CD4-positive, CD25-positive, alpha-beta regulatory T cell (primary cell): ENCODE data around the gene PLBD2. TPM values are rescaled to one million over a fixed set of nuclear protein-coding genes. Genes with fewer than 3 reads are reported as not detected.

Source experiments
- ATAC-seq, 2 donors: fragments of 150-1000 bp; cut with Tn5 transposase; one replicate each; pipeline ENCODE4 v1.10.0; 2021; ENCODE audit warnings: low read depth in 2 of 2, moderate number of reproducible peaks in 2 of 2, moderate library complexity in 1 of 2
- DNase-seq, 3 donors: peaks; one replicate each; pipeline versions ENCODE4 v3.0.0 to v3.0.0-alpha.2; 2012 to 2022; ENCODE audit warnings: mixed read lengths in 1 of 3
- H3K27ac ChIP-seq: one replicate; pipeline ENCODE4 v1.7.0; 2013; ENCODE audit warnings: mild to moderate bottlenecking, low read length; ENCODE audit not compliant: insufficient read depth, poor library complexity, severe bottlenecking
- H3K27me3 ChIP-seq: one replicate; pipeline ENCODE4 v1.7.0; 2013; ENCODE audit warnings: low read length; ENCODE audit not compliant: control insufficient read depth, insufficient read depth
- H3K36me3 ChIP-seq: one replicate; pipeline ENCODE4 v1.7.0; 2013; ENCODE audit warnings: mild to moderate bottlenecking, low read length, moderate library complexity; ENCODE audit not compliant: control insufficient read depth, insufficient read depth
- H3K4me1 ChIP-seq: 2 replicates; pipeline ENCODE4 v1.7.0; 2013; ENCODE audit warnings: mild to moderate bottlenecking, low read length; ENCODE audit not compliant: insufficient read depth, control insufficient read depth, poor library complexity, severe bottlenecking
- H3K4me3 ChIP-seq: one replicate; pipeline ENCODE4 v1.7.0; 2013; ENCODE audit warnings: low read depth, mild to moderate bottlenecking, low read length, moderate library complexity
- H3K9me3 ChIP-seq, 2 experiments: 1 replicate in 1 of 2; 2 replicates in 1 of 2; pipeline ENCODE4 v1.7.0; 2013; ENCODE audit warnings: low read length in 2 of 2, mild to moderate bottlenecking in 1 of 2, moderate library complexity in 1 of 2; ENCODE audit not compliant: control insufficient read depth in 2 of 2
- H3K27ac Mint-ChIP-seq, 3 donors: one replicate each; pipeline ENCODE4 v1.8.0; 2020 to 2022; ENCODE audit warnings: mild to moderate bottlenecking in 3 of 3, mixed read lengths in 3 of 3, moderate library complexity in 2 of 3
- H3K27me3 Mint-ChIP-seq: one replicate; pipeline ENCODE4 v1.8.0; 2022; ENCODE audit warnings: mild to moderate bottlenecking, mixed read lengths
- H3K36me3 Mint-ChIP-seq: one replicate; pipeline ENCODE4 v1.8.0; 2020; ENCODE audit warnings: mixed read lengths
- H3K4me1 Mint-ChIP-seq, 4 donors: one replicate each; pipeline ENCODE4 v1.8.0; 2020 to 2022; ENCODE audit warnings: mixed read lengths in 4 of 4, mild to moderate bottlenecking in 1 of 4
- H3K4me3 Mint-ChIP-seq, 4 donors: one replicate each; pipeline ENCODE4 v1.8.0; 2020 to 2022; ENCODE audit warnings: mild to moderate bottlenecking in 4 of 4, mixed read lengths in 4 of 4, moderate library complexity in 3 of 4
- H3K9me3 Mint-ChIP-seq, 7 donors: one replicate each; pipeline ENCODE4 v1.8.0; 2020 to 2022; ENCODE audit warnings: mixed read lengths in 7 of 7, mild to moderate bottlenecking in 3 of 7, moderate library complexity in 2 of 7
- polyA plus RNA-seq, 4 donors: library from polyadenylated mRNA; unstranded; fragments of 300-500 nt; fragmentation: Illumina TruSeq; gene quantifications; one replicate each; pipeline ENCODE4 v1.2.3, GENCODE V29; 2021
- total RNA-seq: library from RNA; stranded (reverse); gene quantifications from one replicate; pipeline ENCODE4 v1.2.3, GENCODE V29; 2022

Gene PLBD2
- total and polyA plus RNA-seq, 5 donors from 2014 or later: 4.9 to 14.4 (median 6.5) TPM

GRCh38 chr12:113318900-113319628 lies 39.3 kb upstream of the PLBD2 start:
- Histone ChIP-seq H3K9me3 (no peaks in the 10 kb centered on the region), H3K4me1 (no peaks in the 10 kb centered on the region), H3K4me3 (no peak overlapping the region), H3K36me3 (peaks cover 79% of the 10 kb centered on the region), H3K27ac (no peak overlapping the region), H3K27me3 (no peaks in the 10 kb centered on the region)
- Mint-ChIP-seq H3K9me3 (no peaks in the 10 kb centered on the region), H3K27ac (no peak overlapping the region), H3K4me1 (peaks cover 8 to 20% (median 15%) of the 10 kb centered on the region in 4 donors), H3K36me3 (peaks cover 51% of the 10 kb centered on the region), H3K27me3 (no peaks in the 10 kb centered on the region), H3K4me3 (no peak overlapping the region)
- ATAC-seq: no peak
- no peak for DNase-seq

- Histone ChIP-seq H3K36me3 (peaks cover 66% of the 10 kb centered on the region), H3K9me3 (no peaks in the 10 kb centered on the region), H3K27ac (no peak overlapping the region), H3K4me1 (no peaks in the 10 kb centered on the region), H3K4me3 (no peak overlapping the region), H3K27me3 (no peaks in the 10 kb centered on the region)
- H3K9me3 Mint-ChIP-seq: no peaks in the 10 kb centered on the region
- peaks cover 48% of the 10 kb centered on the region for H3K36me3 Mint-ChIP-seq
- peak overlapping the region in 1 of 3 donors; percentile 86 for H3K27ac Mint-ChIP-seq
- no peaks in the 10 kb centered on the region for H3K27me3 Mint-ChIP-seq
- H3K4me3 Mint-ChIP-seq: no peak overlapping the region
- H3K4me1 Mint-ChIP-seq: peaks cover 15 to 29% (median 16%) of the 10 kb centered on the region in 4 donors
- DNase-seq: no peak
- ATAC-seq: no peak
Measured at GRCh38 chr12:113320401-113320800, 38.0 kb upstream of the PLBD2 start.

GRCh38 chr12:113322343-113322742 lies 36.0 kb upstream of the PLBD2 start:
- no peak for DNase-seq
- Histone ChIP-seq H3K27me3 (no peaks in the 10 kb centered on the region), H3K27ac (no peak overlapping the region), H3K4me3 (no peak overlapping the region), H3K9me3 (no peaks in the 10 kb centered on the region), H3K4me1 (no peaks in the 10 kb centered on the region), H3K36me3 (peaks cover 64% of the 10 kb centered on the region)
- no peak overlapping the region for H3K4me3 Mint-ChIP-seq
- ATAC-seq: no peak
- H3K36me3 Mint-ChIP-seq: peaks cover 49% of the 10 kb centered on the region
- peak overlapping the region; percentile 55 to 84 (median 76) for H3K27ac Mint-ChIP-seq
- H3K4me1 Mint-ChIP-seq: peaks cover 15 to 43% (median 16%) of the 10 kb centered on the region in 4 donors
- no peaks in the 10 kb centered on the region for H3K9me3 Mint-ChIP-seq
- no peaks in the 10 kb centered on the region for H3K27me3 Mint-ChIP-seq

GRCh38 chr12:113325916-113326315 lies 32.5 kb upstream of the PLBD2 start:
- ATAC-seq (no peak), DNase-seq (no peak)
- Mint-ChIP-seq H3K9me3 (no peaks in the 10 kb centered on the region), H3K4me3 (peak overlapping the region in 1 of 4 donors; percentile 14), H3K4me1 (peaks cover 4 to 76% (median 30%) of the 10 kb centered on the region in 4 donors), H3K27ac (no peak overlapping the region), H3K36me3 (peaks cover 41% of the 10 kb centered on the region), H3K27me3 (no peaks in the 10 kb centered on the region)
- Histone ChIP-seq H3K36me3 (peaks cover 54% of the 10 kb centered on the region), H3K27me3 (no peaks in the 10 kb centered on the region), H3K4me1 (no peaks in the 10 kb centered on the region), H3K27ac (no peak overlapping the region), H3K4me3 (no peak overlapping the region), H3K9me3 (no peaks in the 10 kb centered on the region)

GRCh38 chr12:113326775-113327395 lies 31.5 kb upstream of the PLBD2 start:
- peaks cover 4 to 84% (median 33%) of the 10 kb centered on the region in 4 donors for H3K4me1 Mint-ChIP-seq
- DNase-seq (no peak), ATAC-seq (no peak)
- no peak overlapping the region for H3K27ac ChIP-seq
- no peak overlapping the region for H3K4me3 ChIP-seq
- no peaks in the 10 kb centered on the region for H3K4me1 ChIP-seq
- H3K9me3 Mint-ChIP-seq: no peaks in the 10 kb centered on the region
- H3K9me3 ChIP-seq: no peaks in the 10 kb centered on the region
- peak overlapping the region in 1 of 3 donors; percentile 22 for H3K27ac Mint-ChIP-seq
- peaks cover 46% of the 10 kb centered on the region for H3K36me3 Mint-ChIP-seq
- H3K27me3 Mint-ChIP-seq: no peaks in the 10 kb centered on the region
- peaks cover 54% of the 10 kb centered on the region for H3K36me3 ChIP-seq
- H3K27me3 ChIP-seq: no peaks in the 10 kb centered on the region
- H3K4me3 Mint-ChIP-seq: peak overlapping the region in 1 of 4 donors; percentile 12

- Mint-ChIP-seq H3K27me3 (no peaks in the 10 kb centered on the region), H3K27ac (peak overlapping the region in 2 of 3 donors; percentile 56 to 73), H3K9me3 (no peaks in the 10 kb centered on the region), H3K4me3 (peak overlapping the region in 1 of 4 donors; percentile 41), H3K4me1 (peaks cover 0 to 85% (median 37%) of the 10 kb centered on the region in 4 donors), H3K36me3 (peaks cover 48% of the 10 kb centered on the region)
- ATAC-seq (no peak), DNase-seq (no peak)
- Histone ChIP-seq H3K4me1 (peaks cover 11% of the 10 kb centered on the region), H3K27ac (no peak overlapping the region), H3K36me3 (peaks cover 51% of the 10 kb centered on the region), H3K9me3 (no peaks in the 10 kb centered on the region), H3K27me3 (no peaks in the 10 kb centered on the region), H3K4me3 (no peak overlapping the region)
Measured at GRCh38 chr12:113328368-113328889, 30.0 kb upstream of the PLBD2 start.

GRCh38 chr12:113329022-113329790 lies 29.2 kb upstream of the PLBD2 start:
- peaks cover 0 to 86% (median 38%) of the 10 kb centered on the region in 4 donors for H3K4me1 Mint-ChIP-seq

More at GRCh38 chr12:113329022-113329790, 29.2 kb upstream of the PLBD2 start:
- no peak for ATAC-seq
- H3K27me3 ChIP-seq: no peaks in the 10 kb centered on the region
- Mint-ChIP-seq H3K36me3 (peaks cover 44% of the 10 kb centered on the region), H3K27ac (peak overlapping the region; percentile 58 to 88 (median 71)), H3K4me3 (peak overlapping the region in 2 of 4 donors; percentile 50 to 76), H3K27me3 (no peaks in the 10 kb centered on the region), H3K9me3 (no peaks in the 10 kb centered on the region)
- H3K4me3 ChIP-seq: no peak overlapping the region
- no peaks in the 10 kb centered on the region for H3K9me3 ChIP-seq
- no peak for DNase-seq
- peaks cover 17% of the 10 kb centered on the region for H3K4me1 ChIP-seq
- H3K27ac ChIP-seq: no peak overlapping the region
- H3K36me3 ChIP-seq: peaks cover 49% of the 10 kb centered on the region
